ENCODE measurements around the gene PKLR.
A peak's percentile ranks its signal among the peaks of the same experiment; 100 is the strongest.
"Not testable (repeated sequence)": the region's sequence is repeated elsewhere in the genome, so short reads cannot be mapped to it uniquely, and the experiment has no call there.

Gene PKLR

GRCh38 chr1:155301342-155301841, at the start of gene PKLR:
Gene PKLR (minus strand): TSS chr1:155301438. CDS start chr1:155301395, 43 bp downstream.
- DNase-seq (ENCODE audit: low spot score) = no peak

GRCh38 chr1:155342842-155343241, 41.6 kb upstream of the PKLR start:
- DNase-seq (ENCODE audit: low spot score) = no peak

- no peak for DNase-seq (ENCODE audit: low spot score)
Measured at GRCh38 chr1:155339515-155340097, 38.4 kb upstream of the PKLR start.

- DNase-seq (ENCODE audit: low spot score) = no peak
Measured at GRCh38 chr1:155334962-155335361, 33.7 kb upstream of the PKLR start.

GRCh38 chr1:155329980-155330598, 28.9 kb upstream of the PKLR start:
- no peak for DNase-seq (ENCODE audit: low spot score)

GRCh38 chr1:155328856-155329255, 27.6 kb upstream of the PKLR start:
- not testable (repeated sequence) for DNase-seq (ENCODE audit: low spot score)

- no peak for DNase-seq (ENCODE audit: low spot score)
Measured at GRCh38 chr1:155327981-155328380, 26.7 kb upstream of the PKLR start.

GRCh38 chr1:155326631-155327037, 25.4 kb upstream of the PKLR start:
- no peak for DNase-seq (ENCODE audit: low spot score)

GRCh38 chr1:155326020-155326526, 24.8 kb upstream of the PKLR start:
- no peak for DNase-seq (ENCODE audit: low spot score)

- no peak for DNase-seq (ENCODE audit: low spot score)
Measured at GRCh38 chr1:155325603-155325893, 24.3 kb upstream of the PKLR start.

GRCh38 chr1:155324717-155325602, 23.7 kb upstream of the PKLR start:
- DNase-seq (ENCODE audit: low spot score) = peak; percentile 84

GRCh38 chr1:155324037-155324716, 22.9 kb upstream of the PKLR start:
- DNase-seq (ENCODE audit: low spot score) = peak; percentile 98

GRCh38 chr1:155323729-155324036, 22.4 kb upstream of the PKLR start:
- DNase-seq (ENCODE audit: low spot score) = peak; percentile 90

GRCh38 chr1:155322953-155323728, 21.9 kb upstream of the PKLR start:
- DNase-seq (ENCODE audit: low spot score) = peak; percentile 96

GRCh38 chr1:155322571-155322952, 21.3 kb upstream of the PKLR start:
- peak; percentile 74 for DNase-seq (ENCODE audit: low spot score)

- no peak for DNase-seq (ENCODE audit: low spot score)
Measured at GRCh38 chr1:155321639-155322503, 20.6 kb upstream of the PKLR start.

- no peak for DNase-seq (ENCODE audit: low spot score)
Measured at GRCh38 chr1:155320661-155321617, 19.7 kb upstream of the PKLR start, which contains the start of gene RUSC1. Gene RUSC1 (plus strand): TSS chr1:155320894. CDS start chr1:155321774, 880 bp downstream.

- DNase-seq (ENCODE audit: low spot score) = no peak
Measured at GRCh38 chr1:155320252-155320651, 19.0 kb upstream of the PKLR start.

- DNase-seq (ENCODE audit: low spot score) = no peak
Measured at GRCh38 chr1:155319536-155319935, 18.3 kb upstream of the PKLR start.
